Small intestine (tissue), 7 donors: ENCODE measurements around the gene SPRYD7. TPM values are rescaled to one million over a fixed set of nuclear protein-coding genes. Genes with fewer than 3 reads are reported as not detected.
"Not testable (repeated sequence)": the region's sequence is repeated elsewhere in the genome, so short reads cannot be mapped to it uniquely, and the experiment has no call there.

Experiments
- DNase-seq, 2 donors: peaks; one replicate each; pipeline versions ENCODE4 v3.0.0 to v3.0.0-alpha.2; 2013
- FAIRE-seq: peaks from 2 replicates; lab custom pipeline; 2012; peaks lifted over from hg19 to GRCh38; lab: Jason Lieb, UNC
- H3K27ac ChIP-seq, 3 donors: one replicate each; pipeline ENCODE4 v1.5.1; 2013; ENCODE audit warnings: low read length in 2 of 3, mild to moderate bottlenecking in 2 of 3, control low read depth in 1 of 3, inconsistent platforms in 1 of 3, low read depth in 1 of 3, moderate library complexity in 1 of 3
- H3K27me3 ChIP-seq, 3 donors: one replicate each; pipeline ENCODE4 v1.6.1; 2013; ENCODE audit warnings: low read length in 3 of 3, inconsistent platforms in 1 of 3; ENCODE audit not compliant: control insufficient read depth in 3 of 3, insufficient read depth in 3 of 3
- H3K36me3 ChIP-seq, 3 donors: one replicate each; pipeline ENCODE4 v1.6.1; 2013; ENCODE audit warnings: low read length in 3 of 3, inconsistent platforms in 1 of 3, low read depth in 1 of 3, mild to moderate bottlenecking in 1 of 3, moderate library complexity in 1 of 3; ENCODE audit not compliant: control insufficient read depth in 3 of 3, insufficient read depth in 2 of 3
- H3K4me1 ChIP-seq, 3 donors: one replicate each; pipeline ENCODE4 v1.6.1; 2013; ENCODE audit warnings: low read length in 2 of 3, inconsistent platforms in 1 of 3, low read depth in 1 of 3, mild to moderate bottlenecking in 1 of 3, moderate library complexity in 1 of 3; ENCODE audit not compliant: control insufficient read depth in 3 of 3, insufficient read depth in 2 of 3
- H3K4me3 ChIP-seq, 3 donors: one replicate each; pipeline ENCODE4 v1.5.1; 2013; ENCODE audit warnings: low read length in 3 of 3, control low read depth in 1 of 3, inconsistent platforms in 1 of 3, low read depth in 1 of 3, mild to moderate bottlenecking in 1 of 3, moderate library complexity in 1 of 3
- H3K9me3 ChIP-seq, 2 donors: one replicate each; pipeline ENCODE4 v1.6.1; 2013; ENCODE audit warnings: low read depth in 1 of 2, low read length in 1 of 2; ENCODE audit not compliant: control insufficient read depth in 2 of 2, insufficient read depth in 1 of 2
- WGBS, 3 donors: extraction: QIAGEN DNeasy Blood & Tissue Kit; methylation state at CpG; one replicate each; pipeline ENCODE4 v1.1.7; 2013; 5-methylcytosine and 5-hydroxymethylcytosine counted together
- polyA plus RNA-seq, 4 donors: library from polyadenylated mRNA; stranded (reverse) in 3 of 4; unstranded in 1 of 4; fragments of 200-250 nt in 3 of 4; fragments of 120-200 nt in 1 of 4; gene quantifications; one replicate each; pipeline versions ENCODE4 v1.2.1 to v1.2.3, GENCODE V29; 2013
- donor health status: healthy with polysubstance abuse.
- donor health status: control.
- donor health status: control.
- donor health status: Bipolar disorder and iron deficiency.
- donor health status: healthy.

SPRYD7 gene
- polyA plus RNA-seq, 4 donors, result 7.0 to 11.9 (median 7.7) TPM

- Histone ChIP-seq H3K9me3 (no peaks in the 10 kb centered on the region), H3K36me3 (peaks cover 0 to 38% (median 4%) of the 10 kb centered on the region in 3 donors), H3K4me3 (no peak overlapping the region), H3K27ac (no peak overlapping the region), H3K27me3 (no peaks in the 10 kb centered on the region), H3K4me1 (no peaks in the 10 kb centered on the region)
- DNase-seq (no peak), FAIRE-seq (no peak)
- 80 to 93% (median 83%) methylated on average over 2 of the region's 2 CpGs for WGBS, 3 donors
Observed at GRCh38 chr13:49925881-49926418, 10.2 kb downstream of the SPRYD7 start.

GRCh38 chr13:49922301-49922700 is 13.8 kb downstream of the SPRYD7 start:
- no peak for FAIRE-seq
- no peak for DNase-seq
- Histone ChIP-seq H3K27me3 (no peaks in the 10 kb centered on the region), H3K4me1 (no peaks in the 10 kb centered on the region), H3K4me3 (no peak overlapping the region), H3K36me3 (peaks cover 0 to 40% (median 3%) of the 10 kb centered on the region in 3 donors), H3K27ac (no peak overlapping the region), H3K9me3 (no peaks in the 10 kb centered on the region)

- WGBS, 3 donors, result 96 to 97% (median 96%) methylated on average over 4 of the region's 4 CpGs
- not testable (repeated sequence) for H3K4me1 ChIP-seq, H3K27me3 ChIP-seq, FAIRE-seq, H3K4me3 ChIP-seq, DNase-seq, H3K9me3 ChIP-seq, H3K27ac ChIP-seq
- H3K36me3 ChIP-seq, result peaks cover 0 to 38% (median 3%) of the 10 kb centered on the region in 3 donors
Observed at GRCh38 chr13:49920969-49921368, 15.2 kb downstream of the SPRYD7 start.

GRCh38 chr13:49918106-49918505 is 18.0 kb downstream of the SPRYD7 start:
- H3K9me3 ChIP-seq, H3K4me1 ChIP-seq, H3K27ac ChIP-seq, DNase-seq, FAIRE-seq, H3K4me3 ChIP-seq, H3K27me3 ChIP-seq: not testable (repeated sequence)
- 98% methylated on average over 8 of the region's 8 CpGs for WGBS, 3 donors
- H3K36me3 ChIP-seq, result peaks cover 0 to 22% (median 5%) of the 10 kb centered on the region in 3 donors

GRCh38 chr13:49914947-49915346 is 21.2 kb downstream of the SPRYD7 start:
- WGBS, 3 donors, result 91 to 100% (median 98%) methylated on average over 1 of the region's 1 CpG
- Histone ChIP-seq H3K27ac (no peak overlapping the region), H3K9me3 (no peaks in the 10 kb centered on the region), H3K4me3 (no peak overlapping the region), H3K27me3 (no peaks in the 10 kb centered on the region), H3K4me1 (no peaks in the 10 kb centered on the region), H3K36me3 (peaks cover 0 to 24% (median 2%) of the 10 kb centered on the region in 3 donors)
- DNase-seq (no peak), FAIRE-seq (no peak)

- peaks cover 0 to 6% (median 0%) of the 10 kb centered on the region in 3 donors for H3K36me3 ChIP-seq
- DNase-seq, result no peak
- H3K27ac ChIP-seq, result no peak overlapping the region
- no peaks in the 10 kb centered on the region for H3K27me3 ChIP-seq
- no peak for FAIRE-seq
- H3K9me3 ChIP-seq, result no peaks in the 10 kb centered on the region
- H3K4me3 ChIP-seq, result no peak overlapping the region
- peaks cover 0 to 3% (median 0%) of the 10 kb centered on the region in 3 donors for H3K4me1 ChIP-seq
- WGBS, 3 donors, result 78 to 91% (median 86%) methylated on average over 5 of the region's 5 CpGs
Observed at GRCh38 chr13:49908637-49909036, 27.5 kb downstream of the SPRYD7 start.

GRCh38 chr13:49904729-49905456 is 31.2 kb downstream of the SPRYD7 start:
- H3K36me3 ChIP-seq, result no peaks in the 10 kb centered on the region
- peaks cover 0 to 3% (median 0%) of the 10 kb centered on the region in 3 donors for H3K4me1 ChIP-seq
- no peak overlapping the region for H3K4me3 ChIP-seq
- DNase-seq, result no peak
- FAIRE-seq, result no peak
- no peaks in the 10 kb centered on the region for H3K27me3 ChIP-seq
- 82 to 88% (median 84%) methylated on average over 5 of the region's 5 CpGs for WGBS, 3 donors
- no peaks in the 10 kb centered on the region for H3K9me3 ChIP-seq
- no peak overlapping the region for H3K27ac ChIP-seq

GRCh38 chr13:49898792-49899191 is 37.3 kb downstream of the SPRYD7 start:
- Histone ChIP-seq H3K27me3 (no peaks in the 10 kb centered on the region), H3K4me1 (no peaks in the 10 kb centered on the region), H3K9me3 (no peaks in the 10 kb centered on the region), H3K36me3 (no peaks in the 10 kb centered on the region), H3K4me3 (no peak overlapping the region), H3K27ac (no peak overlapping the region)
- DNase-seq (peak in 1 of 2 donors; percentile 12), FAIRE-seq (no peak)
- 33 to 71% (median 59%) methylated on average over 8 of the region's 8 CpGs for WGBS, 3 donors
